Pancreas (tissue), 10 donors: Measurements from ENCODE around the gene CEP57L1. TPM values are rescaled to one million over a fixed set of nuclear protein-coding genes. Genes with fewer than 3 reads are reported as not detected.

Experiments used
- ATAC-seq, 4 donors: fragments of 200-7000 bp; cut with Tn5 transposase; one replicate each; pipeline versions ENCODE4 v1.8.0 to v1.9.1; 2020; ENCODE audit warnings: mild to moderate bottlenecking in 4 of 4, moderate library complexity in 4 of 4
- DNase-seq, 6 donors: peaks; one replicate each; pipeline ENCODE4 v3.0.0-alpha.2; 2020
- FAIRE-seq: peaks from 2 replicates; lab custom pipeline; 2012; peaks lifted over from hg19 to GRCh38; lab: Jason Lieb, UNC
- H3K27ac ChIP-seq, 4 donors: fragments of 200-600 bp; sonication (generic); 1 replicate in 3 of 4; 2 replicates in 1 of 4; pipeline versions ENCODE4 v1.5.0 to v1.8.0; 2020
- H3K27me3 ChIP-seq, 4 donors: fragments of 200-600 bp; one replicate each; pipeline ENCODE4 v1.8.0; 2021
- H3K36me3 ChIP-seq, 3 donors: fragments of 200-600 bp; sonication (generic) in 1 of 3; one replicate each; pipeline versions ENCODE4 v1.5.0 to v1.8.0; 2020 to 2021
- H3K4me1 ChIP-seq, 3 donors: fragments of 200-600 bp; one replicate each; pipeline ENCODE4 v1.8.0; 2021
- H3K4me3 ChIP-seq, 4 donors: fragments of 200-600 bp; sonication (generic) in 2 of 4; one replicate each; pipeline versions ENCODE4 v1.5.0 to v1.8.0; 2020 to 2021
- H3K9me3 ChIP-seq, 4 donors: fragments of 200-600 bp; one replicate each; pipeline ENCODE4 v1.8.0; 2021
- CTCF ChIP-seq, 4 donors: fragments of 200-600 bp; sonication (generic) in 3 of 4; IDR thresholded peaks; one replicate each; pipeline versions ENCODE4 v1.5.0 to v1.8.0; 2021; ENCODE audit warnings: antibody characterized with exemption in 4 of 4
- WGBS, 2 donors: extraction: QIAGEN DNeasy Blood & Tissue Kit; methylation state at CpG; one replicate each; pipeline ENCODE4 v1.1.7; 2013; 5-methylcytosine and 5-hydroxymethylcytosine counted together
- intact Hi-C, 3 donors: fragments of 100-400 bp; cut with DNase I; formaldehyde crosslinking; loops; one replicate each; pipeline versions ENCODE4 v1.11.1 to v1.14.2; 2022
- polyA plus RNA-seq, 2 donors: library from polyadenylated mRNA; stranded (reverse); fragments of 200-250 nt; gene quantifications; one replicate each; pipeline ENCODE4 v1.2.3, GENCODE V29; 2013
- total RNA-seq, 6 donors: library from RNA; stranded (reverse); fragmentation: NEBNext Ultra II Directional in 4 of 6; extraction: Animal tissue kit (Norgen Biotek cat#: 25700) in 4 of 6; gene quantifications; one replicate each; pipeline versions ENCODE4 v1.2.1 to v1.2.4, GENCODE V29; 2021 to 2023
- donor health status: healthy with polysubstance abuse.
- donor health status: DM: no; HTN: no; CAD: no; lungs with moderate emphysema.
- donor health status: DM: no; HTN: no; CAD: no.
- donor health status: control.
- donor health status: control.
- donor health status: Bipolar disorder and iron deficiency.
- donor health status: DM: yes; HTN: yes; CAD: no.
- donor health status: DM: no; HTN: no; CAD: no.
- donor health status: DM: no; HTN: no; CAD: no.
- donor health status: DM: yes; HTN: yes; CAD: no.

Gene CEP57L1
- total and polyA plus RNA-seq, 8 donors = 3.7 to 7.0 (median 4.4) TPM

- TF ChIP-seq CTCF (IDR thresholded peaks at IDR 0.05) = no peak
- H3K4me1 ChIP-seq = peaks cover 0 to 3% (median 0%) of the 10 kb centered on the region in 3 donors
- H3K27ac ChIP-seq = no peak overlapping the region
- no peak for ATAC-seq
- DNase-seq = no peak
- no peaks in the 10 kb centered on the region for H3K27me3 ChIP-seq
- FAIRE-seq = no peak
- intact Hi-C loops = no loop called here
- WGBS, 2 donors = 92 to 97% methylated on average over 2 of the region's 2 CpGs
- H3K4me3 ChIP-seq = no peak overlapping the region
- no peaks in the 10 kb centered on the region for H3K9me3 ChIP-seq
- H3K36me3 ChIP-seq = no peaks in the 10 kb centered on the region
Measured at GRCh38 chr6:109174916-109175315, 79.6 kb downstream of the CEP57L1 start.

GRCh38 chr6:109178921-109179320 is 83.6 kb downstream of the CEP57L1 start:
- ATAC-seq (no peak), DNase-seq (no peak), FAIRE-seq (no peak)
- Histone ChIP-seq H3K9me3 (no peaks in the 10 kb centered on the region), H3K4me3 (no peak overlapping the region), H3K27ac (no peak overlapping the region), H3K27me3 (no peaks in the 10 kb centered on the region), H3K4me1 (peaks cover 0 to 9% (median 4%) of the 10 kb centered on the region in 3 donors), H3K36me3 (no peaks in the 10 kb centered on the region)
- no peak for TF ChIP-seq CTCF (IDR thresholded peaks at IDR 0.05)
- WGBS, 2 donors = 48 to 95% methylated on average over 1 of the region's 1 CpG
- intact Hi-C loops = no loop called here

- no peak for DNase-seq
Measured at GRCh38 chr6:109179507-109179906, 84.2 kb downstream of the CEP57L1 start.

GRCh38 chr6:109182578-109182977 is 87.3 kb downstream of the CEP57L1 start:
- 8 to 9% methylated on average over 2 of the region's 2 CpGs for WGBS, 2 donors

More at GRCh38 chr6:109179507-109179906, 84.2 kb downstream of the CEP57L1 start:
- no peaks in the 10 kb centered on the region for H3K9me3 ChIP-seq
- H3K4me1 ChIP-seq = peaks cover 0 to 9% (median 4%) of the 10 kb centered on the region in 3 donors
- no peak for ATAC-seq
- WGBS, 2 donors = 32 to 44% methylated on average over 1 of the region's 1 CpG
- no peak for TF ChIP-seq CTCF (IDR thresholded peaks at IDR 0.05)
- no peak overlapping the region for H3K4me3 ChIP-seq
- no peaks in the 10 kb centered on the region for H3K36me3 ChIP-seq
- FAIRE-seq = no peak
- no peak overlapping the region for H3K27ac ChIP-seq
- H3K27me3 ChIP-seq = no peaks in the 10 kb centered on the region
- intact Hi-C loops = no loop called here

More at GRCh38 chr6:109182578-109182977, 87.3 kb downstream of the CEP57L1 start:
- intact Hi-C loops = loop anchor here in 1 of 3 donors (10.0 kb wide), 1 partner anchor 212 kb away; no protein-coding TSS in a partner anchor
- no peak overlapping the region for H3K27ac ChIP-seq
- no peaks in the 10 kb centered on the region for H3K27me3 ChIP-seq
- TF ChIP-seq CTCF (IDR thresholded peaks at IDR 0.05) = no peak
- no peaks in the 10 kb centered on the region for H3K9me3 ChIP-seq
- no peaks in the 10 kb centered on the region for H3K36me3 ChIP-seq
- ATAC-seq (peak in 2 of 4 donors; percentile 38 to 72), FAIRE-seq (no peak), DNase-seq (no peak)
- no peak overlapping the region for H3K4me3 ChIP-seq
- peaks cover 0 to 11% (median 4%) of the 10 kb centered on the region in 3 donors for H3K4me1 ChIP-seq
